NCI-H128 (cell line): ENCODE measurements around the gene TECPR1.

Experiments
- DNase-seq: peaks from one replicate; lab custom pipeline; 2025; ENCODE audit not compliant: unreplicated experiment; lab: John Stamatoyannopoulos, UW

The TECPR1 gene

GRCh38 chr7:98285157-98286092 is 33.4 kb upstream of the TECPR1 start:
- no peak for DNase-seq

GRCh38 chr7:98284335-98285036 is 32.5 kb upstream of the TECPR1 start:
- DNase-seq = no peak

- no peak for DNase-seq
Observed at GRCh38 chr7:98283887-98284222, 31.8 kb upstream of the TECPR1 start.

GRCh38 chr7:98283127-98283886 is 31.3 kb upstream of the TECPR1 start:
- no peak for DNase-seq

GRCh38 chr7:98282703-98283102 is 30.7 kb upstream of the TECPR1 start:
- no peak for DNase-seq

GRCh38 chr7:98281757-98282606 is 29.9 kb upstream of the TECPR1 start:
- DNase-seq = no peak

- peak; percentile 67 for DNase-seq
Observed at GRCh38 chr7:98280791-98281756, 29.0 kb upstream of the TECPR1 start, which contains the start of gene BRI3. BRI3 (plus strand) TSS chr7:98281686; CDS start chr7:98281796, 110 bp downstream.

GRCh38 chr7:98280296-98280695 is 28.3 kb upstream of the TECPR1 start:
- no peak for DNase-seq

- no peak for DNase-seq
Observed at GRCh38 chr7:98278936-98279335, 26.9 kb upstream of the TECPR1 start.

GRCh38 chr7:98278408-98278807 is 26.4 kb upstream of the TECPR1 start:
- no peak for DNase-seq

GRCh38 chr7:98276241-98276761 is 24.3 kb upstream of the TECPR1 start:
- no peak for DNase-seq

GRCh38 chr7:98267303-98267702 is 15.3 kb upstream of the TECPR1 start:
- no peak for DNase-seq

GRCh38 chr7:98266840-98267239 is 14.8 kb upstream of the TECPR1 start:
- no peak for DNase-seq

- no peak for DNase-seq
Observed at GRCh38 chr7:98265841-98266271, 13.8 kb upstream of the TECPR1 start.

- no peak for DNase-seq
Observed at GRCh38 chr7:98257701-98258100, 5.7 kb upstream of the TECPR1 start.

GRCh38 chr7:98256431-98256830 is 4.4 kb upstream of the TECPR1 start:
- DNase-seq = no peak

GRCh38 chr7:98254951-98255610 is 3.0 kb upstream of the TECPR1 start:
- no peak for DNase-seq

GRCh38 chr7:98254516-98254915 is 2.5 kb upstream of the TECPR1 start:
- no peak for DNase-seq
